HG03521 (cell line): ENCODE results near the gene PLA1A.
A peak's percentile ranks its signal among the peaks of the same experiment; 100 is the strongest.
"Not testable (repeated sequence)": the region's sequence is repeated elsewhere in the genome, so short reads cannot be mapped to it uniquely, and the experiment has no call there.

ENCODE experiments used
- ATAC-seq: cut with Tn5 transposase; IDR thresholded peaks from one replicate; pipeline ENCODE4 v1.9.1; 2021; ENCODE audit warnings: mild to moderate bottlenecking, moderate library complexity; ENCODE audit not compliant: unreplicated experiment

Gene PLA1A, protein sequence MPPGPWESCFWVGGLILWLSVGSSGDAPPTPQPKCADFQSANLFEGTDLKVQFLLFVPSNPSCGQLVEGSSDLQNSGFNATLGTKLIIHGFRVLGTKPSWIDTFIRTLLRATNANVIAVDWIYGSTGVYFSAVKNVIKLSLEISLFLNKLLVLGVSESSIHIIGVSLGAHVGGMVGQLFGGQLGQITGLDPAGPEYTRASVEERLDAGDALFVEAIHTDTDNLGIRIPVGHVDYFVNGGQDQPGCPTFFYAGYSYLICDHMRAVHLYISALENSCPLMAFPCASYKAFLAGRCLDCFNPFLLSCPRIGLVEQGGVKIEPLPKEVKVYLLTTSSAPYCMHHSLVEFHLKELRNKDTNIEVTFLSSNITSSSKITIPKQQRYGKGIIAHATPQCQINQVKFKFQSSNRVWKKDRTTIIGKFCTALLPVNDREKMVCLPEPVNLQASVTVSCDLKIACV

DNA sequence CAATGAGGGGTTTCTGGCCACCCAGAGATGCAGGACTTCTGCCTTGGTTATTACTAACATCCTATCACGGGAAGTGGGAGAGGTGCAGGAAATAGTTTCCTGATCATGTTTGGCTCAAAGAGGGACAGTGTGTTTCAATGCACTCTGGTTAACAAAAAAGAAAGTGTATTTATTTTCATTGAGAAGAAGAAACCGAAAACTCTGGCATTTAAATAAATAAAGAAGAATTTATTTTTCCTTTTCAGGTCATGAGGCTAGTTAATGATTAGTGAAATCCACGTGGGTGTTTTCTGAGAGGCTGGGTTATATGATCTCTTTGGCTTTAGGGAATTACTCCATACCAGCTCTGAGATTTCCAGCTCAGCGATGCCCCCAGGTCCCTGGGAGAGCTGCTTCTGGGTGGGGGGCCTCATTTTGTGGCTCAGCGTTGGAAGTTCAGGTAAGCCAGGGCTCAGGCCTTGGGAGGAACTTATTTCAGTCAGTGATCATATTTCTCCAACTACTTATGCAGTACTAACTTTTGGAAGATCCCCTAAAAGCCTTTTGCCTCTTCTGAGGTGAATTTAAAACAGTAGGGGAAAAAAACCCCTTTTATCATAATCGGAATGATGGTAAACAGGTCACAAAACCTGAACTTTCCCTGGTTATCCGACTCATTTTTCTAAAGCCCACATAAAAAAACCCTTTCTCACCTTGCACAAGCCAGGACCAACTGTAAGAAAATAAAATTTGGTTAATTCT, at the start of gene PLA1A:
PLA1A (plus strand) TSS at position 338 of the 741 bp plus-strand sequence; CDS start at position 367, 29 bp downstream.
- no peak for ATAC-seq

DNA sequence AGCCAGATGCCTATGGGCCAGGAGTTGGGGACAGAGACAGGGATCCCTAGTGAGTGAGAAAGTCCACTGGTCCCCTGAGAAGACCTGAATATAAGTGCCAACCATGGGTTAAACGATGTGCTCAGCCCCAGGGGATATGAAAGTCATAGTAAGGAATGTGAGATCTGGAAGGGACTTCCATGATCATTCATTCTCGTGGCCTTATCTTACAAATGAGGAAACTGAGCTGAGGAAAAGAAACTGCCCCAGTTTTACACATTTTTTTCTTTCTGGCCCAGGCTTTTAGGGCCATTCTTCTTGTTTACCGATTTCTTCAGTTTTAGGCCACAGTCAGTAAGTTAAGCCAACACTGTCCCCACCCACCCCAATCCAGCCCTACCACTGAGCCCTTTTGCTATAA, 49.3 kb upstream of the PLA1A start:
- no peak for ATAC-seq

GRCh38 chr3:119550192-119550910, 47.3 kb upstream of the PLA1A start:
- no peak for ATAC-seq

- ATAC-seq: no peak
These were observed 46.1 kb upstream of the PLA1A start for GRCh38 chr3:119551598-119551997.

DNA sequence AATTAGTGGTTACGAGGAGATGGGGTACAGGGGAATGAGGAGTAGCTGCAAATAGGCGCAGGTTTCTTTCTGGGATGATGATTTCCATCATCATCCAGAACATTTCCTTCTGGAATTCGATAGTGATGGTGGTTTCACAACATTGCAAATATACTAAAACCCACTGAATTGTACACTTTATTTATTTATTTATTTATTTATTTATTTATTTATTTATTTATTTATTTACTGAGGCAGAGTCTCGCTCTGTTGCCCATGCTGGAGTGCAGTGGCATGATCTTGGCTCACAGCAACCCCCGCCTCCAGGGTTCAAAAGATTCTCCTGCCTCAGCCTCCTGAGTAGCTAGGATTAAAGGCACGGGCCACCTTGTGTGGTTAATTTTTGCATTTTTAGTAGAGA, 44.8 kb upstream of the PLA1A start:
- ATAC-seq: not testable (repeated sequence)

DNA sequence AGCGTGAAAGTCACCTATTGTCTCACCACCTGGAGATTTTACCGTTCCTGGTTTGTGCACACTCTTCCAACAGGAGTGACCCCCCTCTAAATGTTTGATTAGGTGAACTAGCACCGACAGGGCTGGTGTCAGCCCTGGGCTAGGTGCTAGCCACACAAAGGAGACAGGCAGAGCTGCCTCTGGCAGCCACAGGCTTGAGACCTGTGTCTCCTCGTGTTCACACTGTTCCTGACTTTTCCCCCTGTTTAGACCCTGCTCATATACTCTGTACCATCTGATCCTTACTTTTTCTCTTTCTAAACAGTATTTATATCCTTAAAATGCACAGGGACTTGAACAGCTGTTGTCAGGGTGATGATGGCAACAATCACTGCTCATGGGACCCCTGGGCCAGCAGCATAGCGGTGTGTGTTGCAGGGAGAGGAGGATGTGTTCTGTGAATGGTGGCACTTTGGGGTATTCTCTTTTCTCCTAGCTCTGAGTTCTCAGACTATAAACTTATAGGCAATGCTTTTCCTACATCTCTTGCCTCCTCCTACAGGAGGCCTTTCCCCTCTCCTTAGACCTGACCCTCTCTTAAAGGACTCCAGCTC, 43.8 kb upstream of the PLA1A start:
- ATAC-seq: no peak

GRCh38 chr3:119555309-119555735, 42.4 kb upstream of the PLA1A start:
- no peak for ATAC-seq

DNA sequence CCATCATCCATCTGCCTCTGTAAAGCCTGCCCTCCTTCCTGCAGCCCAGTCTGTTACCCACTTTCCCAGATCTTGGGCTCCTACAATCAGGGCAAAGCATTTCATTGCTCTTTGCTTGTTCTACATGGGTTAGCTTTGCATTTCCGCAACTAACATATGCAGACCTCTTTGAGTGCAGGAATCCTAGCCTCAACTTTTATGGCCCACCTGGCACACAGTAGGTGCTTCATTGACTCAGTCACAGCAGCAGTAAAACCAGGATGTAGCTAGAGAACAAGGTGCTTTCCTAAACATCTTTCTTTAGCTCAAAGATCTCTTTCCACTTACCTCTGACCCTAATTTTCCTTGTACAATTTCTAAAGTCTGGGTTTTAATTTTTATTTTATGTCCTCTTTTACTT, 41.8 kb upstream of the PLA1A start:
- no peak for ATAC-seq

- ATAC-seq: no peak
These were observed 40.4 kb upstream of the PLA1A start for GRCh38 chr3:119557192-119557876.

- ATAC-seq: no peak
These were observed 39.8 kb upstream of the PLA1A start for GRCh38 chr3:119557877-119558269.

- no peak for ATAC-seq
These were observed 38.9 kb upstream of the PLA1A start for GRCh38 chr3:119558626-119559317.

- ATAC-seq: peak; percentile 61
These were observed 38.2 kb upstream of the PLA1A start, which contains the start of gene CD80 for GRCh38 chr3:119559441-119559963. CD80 (minus strand) TSS chr3:119559614; CDS start chr3:119557728, 1,886 bp downstream.

DNA sequence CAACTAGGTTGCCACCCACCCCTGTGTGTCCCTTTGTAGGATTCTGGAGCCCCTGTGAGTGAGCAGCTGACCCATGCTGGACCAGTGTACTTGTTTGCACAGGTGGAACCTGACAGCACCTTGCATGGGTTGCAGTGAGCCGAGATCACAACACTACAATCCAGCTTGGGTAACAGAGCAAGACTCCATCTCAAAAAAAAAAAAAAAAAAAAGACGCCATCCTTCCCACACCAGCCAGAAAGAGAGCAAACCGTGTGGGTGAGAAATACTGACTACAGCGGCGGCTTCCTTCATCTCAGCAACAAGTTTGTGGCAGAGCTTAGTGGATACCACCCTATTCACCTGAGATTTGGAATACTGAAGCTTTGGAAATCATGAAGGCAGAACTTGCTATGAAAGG, 37.5 kb upstream of the PLA1A start:
- ATAC-seq: no peak

DNA sequence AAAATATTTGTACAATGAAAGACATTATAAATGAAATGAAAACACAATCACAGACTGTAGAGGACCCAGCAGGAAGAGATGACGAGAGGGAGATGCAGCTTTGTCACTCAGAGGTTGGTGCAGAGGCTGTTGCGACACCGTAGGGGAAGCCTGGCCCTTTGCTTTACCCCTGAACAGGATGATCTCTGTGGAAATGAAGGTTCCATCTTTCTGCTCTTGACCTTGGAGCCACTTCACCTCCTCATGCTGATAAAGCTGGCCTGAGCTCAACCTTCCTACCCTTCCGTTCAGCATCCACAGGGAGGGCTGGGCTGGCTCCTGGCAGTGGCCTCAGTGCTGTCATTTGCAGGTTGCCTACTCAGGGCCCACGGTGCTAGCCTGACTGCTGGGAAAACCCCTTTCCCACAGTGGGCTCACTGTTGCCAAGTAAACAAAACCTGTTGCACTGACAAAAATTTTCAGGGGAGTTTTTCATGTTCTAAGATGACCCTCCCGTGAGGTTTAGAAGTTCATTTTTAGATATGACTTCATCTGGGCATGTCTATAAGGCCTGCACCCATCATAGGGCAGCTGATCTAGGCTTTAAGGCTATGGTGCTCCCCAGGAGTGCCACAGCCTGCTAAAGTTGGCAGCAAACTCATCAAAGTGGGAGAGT, 35.3 kb upstream of the PLA1A start:
- ATAC-seq: peak; percentile 60

- not testable (repeated sequence) for ATAC-seq
These were observed 34.4 kb upstream of the PLA1A start for GRCh38 chr3:119563334-119563733.

- ATAC-seq: no peak
These were observed 28.5 kb upstream of the PLA1A start for GRCh38 chr3:119569156-119569555.

GRCh38 chr3:119570229-119570628, 27.5 kb upstream of the PLA1A start:
- no peak for ATAC-seq

DNA sequence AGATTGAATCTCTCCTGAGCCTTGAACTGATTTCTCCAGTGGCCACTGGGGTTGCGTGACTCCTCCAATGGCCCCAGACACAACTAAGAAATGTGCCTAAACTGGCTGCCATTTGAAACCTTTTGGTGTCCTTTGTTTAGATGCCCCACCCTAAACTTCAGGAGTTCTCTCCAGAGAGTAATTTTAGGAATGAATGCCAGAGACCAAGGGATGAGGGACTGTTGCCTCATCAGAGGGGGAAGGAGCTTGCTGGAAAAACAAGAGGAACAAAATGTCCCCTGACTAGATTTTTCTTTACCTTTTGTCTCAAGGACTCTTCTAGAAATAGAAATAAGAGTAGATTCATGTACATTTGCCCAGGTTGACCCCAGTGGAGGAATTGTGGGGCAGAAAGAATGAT, 26.5 kb upstream of the PLA1A start:
- ATAC-seq: no peak

DNA sequence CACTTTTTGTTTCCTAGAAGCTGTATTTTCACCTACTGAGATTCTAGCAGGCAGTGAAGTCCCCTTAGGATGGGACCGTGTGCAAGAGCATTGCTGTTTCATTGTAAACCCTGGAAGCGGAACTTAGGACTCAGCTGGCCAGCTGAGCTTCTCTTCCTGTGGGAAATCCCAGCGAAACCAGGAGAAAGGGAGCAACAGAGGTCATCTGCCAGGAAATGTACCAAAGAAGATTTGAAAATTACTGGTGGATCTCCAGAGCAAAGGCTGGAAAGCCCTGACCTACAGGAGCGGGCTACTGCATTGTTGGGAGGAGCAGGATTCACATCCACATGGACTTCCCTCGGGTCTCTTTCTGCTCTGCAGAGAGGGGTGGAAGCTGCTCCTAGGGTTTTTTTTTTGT, 26.0 kb upstream of the PLA1A start:
- ATAC-seq: no peak
